Ureter (tissue), 1 donor: ENCODE measurements around the gene TMEM175. TPM values are rescaled to one million over a fixed set of nuclear protein-coding genes. Genes with fewer than 3 reads are reported as not detected.

ENCODE experiments used
- DNase-seq: peaks from one replicate; pipeline ENCODE4 v3.0.0-alpha.2; 2020; ENCODE audit warnings: low spot score
- total RNA-seq: library from RNA; stranded (reverse); gene quantifications from one replicate; pipeline ENCODE4 v1.2.4, GENCODE V29; 2023
- donor health status: DM: yes; HTN: yes; CAD: no.

TMEM175 gene, protein sequence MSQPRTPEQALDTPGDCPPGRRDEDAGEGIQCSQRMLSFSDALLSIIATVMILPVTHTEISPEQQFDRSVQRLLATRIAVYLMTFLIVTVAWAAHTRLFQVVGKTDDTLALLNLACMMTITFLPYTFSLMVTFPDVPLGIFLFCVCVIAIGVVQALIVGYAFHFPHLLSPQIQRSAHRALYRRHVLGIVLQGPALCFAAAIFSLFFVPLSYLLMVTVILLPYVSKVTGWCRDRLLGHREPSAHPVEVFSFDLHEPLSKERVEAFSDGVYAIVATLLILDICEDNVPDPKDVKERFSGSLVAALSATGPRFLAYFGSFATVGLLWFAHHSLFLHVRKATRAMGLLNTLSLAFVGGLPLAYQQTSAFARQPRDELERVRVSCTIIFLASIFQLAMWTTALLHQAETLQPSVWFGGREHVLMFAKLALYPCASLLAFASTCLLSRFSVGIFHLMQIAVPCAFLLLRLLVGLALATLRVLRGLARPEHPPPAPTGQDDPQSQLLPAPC
- 39.1 TPM for total RNA-seq

DNA sequence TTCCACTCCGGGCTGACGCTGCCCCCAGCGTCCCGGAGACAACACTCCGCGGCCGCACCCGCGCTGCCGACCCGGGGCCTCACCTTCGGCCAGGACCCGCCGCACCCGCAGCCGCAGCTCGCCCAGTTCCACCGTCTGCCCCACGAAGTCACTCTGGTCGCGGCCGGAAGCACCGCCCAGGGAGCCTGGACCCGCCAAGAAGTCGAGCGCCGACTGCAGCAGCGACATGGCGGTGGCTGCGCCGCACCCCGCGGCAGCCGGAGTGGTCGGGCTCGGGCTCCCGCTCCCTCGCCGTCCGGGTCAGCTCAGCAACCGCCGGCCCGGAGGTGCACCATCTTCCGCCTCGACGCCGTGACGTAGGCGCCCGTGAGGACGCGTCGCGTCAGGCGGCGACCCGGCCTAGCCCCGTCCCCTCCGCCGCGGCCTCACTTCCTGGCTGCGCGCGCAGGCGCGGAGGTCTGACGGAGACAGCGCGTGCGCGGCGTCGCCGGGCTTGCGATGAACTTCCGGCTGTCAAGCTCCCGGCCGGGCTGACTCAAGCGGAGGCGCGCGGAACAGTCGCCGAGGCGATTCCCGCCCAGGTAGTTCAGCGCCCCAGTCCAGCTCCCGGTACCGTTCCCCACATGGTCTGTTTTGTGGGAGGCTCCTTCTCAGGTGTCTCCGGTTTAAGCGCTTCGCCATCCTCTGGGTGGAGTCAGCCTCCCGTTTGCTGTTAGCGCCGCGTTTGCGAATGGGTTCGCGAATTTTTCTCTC is at the start of gene TMEM175, which contains the start of gene GAK:
TSS of gene TMEM175 (plus strand) at position 501 of the 753 bp plus-strand sequence. CDS start 15,280 bp downstream, outside the sequence.
TSS of gene GAK (minus strand) at position 357 of the 753 bp plus-strand sequence. CDS start at position 228, 129 bp downstream.
- peak; percentile 96 for DNase-seq

DNA sequence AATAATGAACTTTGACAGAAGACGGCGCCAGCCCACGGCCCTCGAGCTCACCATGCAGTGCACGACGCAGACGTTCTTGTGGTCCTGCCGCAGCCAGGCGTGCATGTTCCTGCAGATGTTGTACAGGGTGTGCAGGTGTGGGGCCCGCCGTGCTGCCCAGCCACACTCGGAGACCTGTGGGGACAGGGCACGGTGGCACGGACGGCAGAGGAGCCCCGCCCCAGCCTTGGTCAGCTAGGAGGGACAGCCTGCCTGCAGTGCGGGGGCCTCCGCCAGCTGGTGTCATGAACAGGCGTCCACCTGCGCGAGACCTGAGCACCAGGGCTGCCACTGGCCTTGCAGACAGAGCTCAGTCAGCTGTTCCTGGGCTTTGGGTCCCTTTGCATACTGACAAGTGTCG is 49.6 kb upstream of the TMEM175 start:
- DNase-seq = no peak

DNA sequence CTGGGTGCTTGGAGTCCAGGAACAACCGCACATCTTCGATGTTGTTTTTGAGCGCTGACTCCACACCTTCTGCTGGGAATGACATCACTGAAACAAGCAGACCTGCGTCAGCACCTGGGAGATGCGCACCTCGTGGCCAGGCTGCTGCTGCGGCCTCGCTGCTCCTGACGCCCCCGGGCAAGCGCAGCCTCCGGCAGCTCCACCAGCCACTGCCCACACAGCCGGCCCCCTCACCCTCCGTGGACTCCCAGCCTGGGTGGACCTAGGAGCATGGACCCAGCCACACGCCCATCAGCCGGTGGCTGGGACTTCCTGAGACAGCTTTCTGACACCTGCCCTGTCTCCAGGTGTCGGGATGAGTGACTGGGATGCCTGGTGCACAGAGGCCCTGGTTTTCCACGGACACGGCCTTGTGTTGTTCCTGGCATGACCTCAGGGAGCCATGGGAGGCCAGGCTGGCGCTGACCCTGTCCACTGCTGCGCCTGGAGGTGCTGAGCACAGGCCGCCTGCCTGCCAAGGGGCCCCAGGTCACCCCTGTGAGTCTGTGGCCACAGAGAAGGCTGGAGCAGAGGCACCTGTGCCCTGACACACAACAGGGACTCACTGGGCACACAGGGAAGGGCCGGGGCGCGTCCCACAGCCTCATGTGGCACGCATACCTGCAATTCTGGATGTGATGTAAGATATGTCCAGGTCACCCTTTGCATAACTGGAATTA is 48.7 kb upstream of the TMEM175 start:
- DNase-seq = no peak

DNA sequence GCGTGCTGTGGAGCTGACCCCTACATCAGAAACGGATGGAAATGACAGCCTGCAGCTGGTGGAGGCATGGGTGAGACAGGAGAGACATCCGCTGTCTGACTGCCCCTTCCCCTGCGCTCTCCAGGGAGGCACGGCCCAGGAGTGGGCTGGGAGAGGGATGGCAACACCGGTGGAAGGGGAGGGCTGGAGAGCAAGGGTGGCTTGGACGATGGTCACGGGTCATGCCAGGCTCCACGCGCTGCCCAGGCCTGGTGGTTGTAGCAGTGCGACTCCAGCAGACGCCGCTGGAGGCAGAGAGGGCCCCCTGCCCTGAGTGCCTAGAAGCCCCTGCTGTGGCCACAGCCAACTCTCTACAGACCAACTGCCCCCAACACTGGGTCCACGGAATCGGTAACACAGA is 48.0 kb upstream of the TMEM175 start:
- no peak for DNase-seq

DNA sequence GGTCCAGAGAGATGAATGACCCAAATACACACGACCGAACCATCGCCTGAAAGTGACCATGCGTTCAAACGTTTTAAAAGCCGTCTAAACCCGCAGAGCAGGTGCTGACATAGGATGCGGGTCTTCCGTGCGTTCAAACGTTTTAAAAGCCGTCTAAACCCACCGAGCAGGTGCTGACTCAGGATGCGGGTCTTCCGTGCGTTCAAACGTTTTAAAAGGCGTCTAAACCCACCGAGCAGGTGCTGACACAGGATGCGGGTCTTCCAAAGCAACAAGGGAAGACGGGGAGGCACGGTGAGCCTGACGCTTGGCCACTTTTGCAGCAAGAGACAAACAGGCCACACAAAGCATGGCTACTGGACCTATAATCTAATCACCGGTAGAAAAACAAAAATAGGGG is 47.4 kb upstream of the TMEM175 start:
- no peak for DNase-seq

DNA sequence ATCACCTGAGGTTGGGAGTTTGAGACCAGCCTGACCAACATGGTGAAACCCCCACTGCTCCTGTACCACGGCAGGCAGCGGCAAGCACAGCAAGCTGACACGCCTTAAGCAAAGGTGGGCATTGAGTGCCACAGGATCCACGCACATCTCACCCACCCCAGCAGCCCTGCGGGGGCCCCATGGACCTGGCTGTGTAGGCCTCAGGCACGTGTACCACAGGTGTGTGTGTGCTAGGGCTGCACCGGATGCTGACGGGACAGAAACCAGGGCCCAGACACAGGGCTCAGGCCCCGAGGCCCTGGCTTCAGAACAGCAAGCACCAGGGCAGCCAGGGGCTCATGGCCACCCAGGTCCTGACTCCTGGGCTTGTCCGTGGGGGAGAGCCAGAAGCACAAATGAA is 46.9 kb upstream of the TMEM175 start:
- DNase-seq = no peak

DNA sequence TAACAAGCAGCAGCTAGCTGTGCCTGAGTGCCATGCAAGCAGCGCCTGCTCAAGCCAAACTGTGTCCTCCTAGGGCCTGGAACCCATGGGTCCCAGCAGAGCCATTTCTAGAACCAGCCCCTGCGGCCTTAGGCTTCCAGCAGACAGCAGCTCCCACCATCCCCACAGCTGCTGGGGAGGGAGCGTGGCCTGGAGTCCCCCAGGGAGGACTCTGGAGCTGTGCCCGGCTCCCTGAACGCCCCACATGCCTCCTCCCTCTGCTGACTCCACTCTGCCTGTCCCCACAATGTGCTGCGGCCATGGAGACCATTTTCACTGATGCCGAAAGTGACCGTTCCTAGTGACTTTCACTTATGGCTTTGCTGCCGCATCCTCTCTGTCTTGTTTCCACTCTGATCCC is 46.0 kb upstream of the TMEM175 start:
- DNase-seq = no peak

DNA sequence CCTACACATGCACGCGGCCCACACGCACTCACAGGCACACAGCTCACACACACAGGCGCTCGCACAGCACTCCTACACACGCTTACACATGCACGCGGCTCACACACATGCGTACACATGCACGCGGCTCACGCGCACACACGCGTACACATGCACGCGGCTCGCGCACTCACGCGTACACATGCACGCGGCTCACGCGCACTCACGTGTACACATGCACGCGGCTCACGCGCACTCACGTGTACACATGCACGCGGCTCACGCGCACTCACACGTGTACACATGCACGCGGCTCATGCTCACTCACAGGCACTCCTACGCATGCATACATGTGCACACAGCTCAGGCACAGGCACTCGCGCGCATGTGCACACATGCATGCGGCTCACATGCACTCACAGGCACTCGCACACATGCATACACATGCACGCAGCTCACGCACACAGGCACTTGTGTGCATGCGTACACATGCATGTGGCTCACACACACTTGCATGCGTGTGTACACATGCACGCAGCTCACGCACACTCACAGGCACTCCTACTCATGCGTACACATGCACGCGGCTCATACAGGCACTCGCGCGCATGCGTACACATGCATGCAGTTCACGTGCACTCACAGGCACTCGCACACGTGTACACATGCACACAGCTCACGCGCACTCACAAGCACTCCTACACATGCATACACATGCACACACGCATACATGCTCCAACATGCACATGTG is 45.1 kb upstream of the TMEM175 start:
- no peak for DNase-seq

DNA sequence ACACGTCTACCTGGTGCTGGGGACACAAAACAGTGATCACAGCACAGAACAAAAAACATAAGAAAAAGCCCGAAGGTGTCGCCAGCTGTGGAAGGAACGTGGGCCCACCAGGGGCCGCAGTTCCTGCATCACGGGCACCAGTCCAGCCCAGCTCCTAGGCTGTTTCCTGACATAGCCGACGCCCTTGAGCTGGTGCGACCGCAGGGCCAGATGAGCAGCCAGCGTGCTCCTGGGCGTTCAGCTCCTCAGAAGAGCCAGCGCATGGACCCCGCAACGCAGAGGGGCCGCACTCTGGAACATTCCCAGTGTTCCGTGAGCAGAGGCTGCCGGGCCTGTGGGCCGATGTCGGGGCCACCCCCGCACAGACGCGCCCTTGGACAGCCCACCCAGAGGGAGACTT is 44.2 kb upstream of the TMEM175 start:
- no peak for DNase-seq

DNA sequence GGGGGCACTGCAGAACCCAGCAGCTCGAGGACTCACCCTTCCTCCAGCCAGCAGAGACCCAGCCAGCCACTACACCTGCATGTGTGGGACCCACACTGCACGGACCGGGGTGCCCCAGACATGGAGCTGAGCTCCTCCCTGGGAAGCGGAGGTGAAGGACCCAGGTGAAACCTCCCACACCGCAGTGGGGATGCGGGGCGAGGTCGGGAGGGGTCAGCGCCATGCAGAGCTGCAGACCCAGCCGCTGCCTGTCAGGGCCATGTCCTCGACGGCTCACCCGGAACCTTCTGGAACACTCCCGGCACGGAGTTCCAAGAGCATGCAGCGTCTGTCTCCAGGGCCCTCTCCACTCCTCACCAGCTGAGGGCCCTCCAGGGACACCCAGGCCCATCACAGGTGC is 42.7 kb upstream of the TMEM175 start:
- no peak for DNase-seq

DNA sequence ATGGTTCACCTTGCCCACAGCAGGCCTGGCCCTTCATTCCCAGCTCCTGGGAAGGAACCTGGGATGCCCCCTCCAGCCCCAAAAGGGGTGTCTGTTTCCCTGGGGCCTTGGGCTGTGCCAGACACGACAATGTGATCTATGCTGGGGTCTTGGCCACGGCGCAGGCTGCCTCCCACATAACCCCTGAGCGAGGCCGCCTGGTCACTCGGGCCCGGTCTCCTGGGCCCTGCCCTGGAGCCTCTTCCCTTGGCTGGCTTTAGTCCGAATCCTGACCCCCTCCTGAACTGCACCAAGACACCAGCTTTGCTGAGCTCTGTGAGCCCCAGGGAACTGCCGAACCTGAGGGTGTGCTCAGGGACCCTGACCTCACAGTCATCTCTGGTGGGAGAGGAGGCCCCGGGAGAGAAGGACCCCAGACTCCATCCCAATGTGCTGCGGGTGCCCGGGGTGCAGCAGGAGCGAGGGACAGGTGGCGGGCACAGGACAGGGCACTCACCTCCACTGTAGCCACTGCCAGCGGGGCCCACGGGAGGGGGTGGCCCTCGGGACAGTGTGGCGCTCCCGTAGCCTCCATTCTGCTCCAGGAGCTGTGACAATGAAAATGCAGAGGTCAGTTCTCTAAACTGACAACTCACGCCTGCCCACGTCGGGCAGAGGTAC is 42.1 kb upstream of the TMEM175 start:
- DNase-seq = no peak

DNA sequence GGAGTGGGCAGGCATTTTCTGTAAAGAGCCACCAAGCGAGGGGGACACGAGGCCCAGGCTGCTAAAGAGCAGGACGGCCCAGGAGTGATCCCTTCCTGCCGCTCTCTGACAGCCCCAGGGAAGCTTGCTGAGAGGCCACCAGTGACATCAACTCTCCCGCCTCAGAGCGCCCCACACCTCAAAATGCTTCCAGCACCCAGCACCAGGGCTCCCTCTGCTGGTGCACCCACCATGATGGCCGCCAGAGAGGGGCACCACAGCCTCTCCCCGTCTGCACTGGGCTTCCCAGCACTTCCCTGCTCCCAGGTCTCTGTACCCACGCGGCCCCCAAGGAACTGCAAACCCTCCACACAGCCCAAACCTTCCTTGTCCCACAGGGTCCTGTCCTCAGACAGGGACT is 40.5 kb upstream of the TMEM175 start:
- DNase-seq = no peak

DNA sequence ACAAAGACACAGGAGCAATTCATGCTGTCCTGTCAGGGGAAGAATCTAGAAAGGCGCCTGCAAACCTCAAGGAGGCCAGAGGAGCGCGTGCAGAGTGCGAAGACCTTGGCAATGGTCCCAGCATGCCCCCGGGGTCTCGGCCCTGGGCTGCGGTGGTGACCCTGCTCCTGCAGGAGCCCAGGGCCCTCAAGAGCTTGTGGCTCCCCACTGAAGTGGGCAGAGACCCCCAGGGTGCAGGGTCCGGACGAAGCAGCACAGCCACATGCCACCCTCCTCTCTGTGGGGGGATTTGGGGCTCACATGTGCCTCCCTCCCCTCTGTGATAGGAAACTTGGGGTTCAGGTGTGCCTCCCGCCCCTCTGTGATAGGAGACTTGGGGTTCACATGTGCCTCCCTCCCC is 39.5 kb upstream of the TMEM175 start:
- DNase-seq = no peak

DNA sequence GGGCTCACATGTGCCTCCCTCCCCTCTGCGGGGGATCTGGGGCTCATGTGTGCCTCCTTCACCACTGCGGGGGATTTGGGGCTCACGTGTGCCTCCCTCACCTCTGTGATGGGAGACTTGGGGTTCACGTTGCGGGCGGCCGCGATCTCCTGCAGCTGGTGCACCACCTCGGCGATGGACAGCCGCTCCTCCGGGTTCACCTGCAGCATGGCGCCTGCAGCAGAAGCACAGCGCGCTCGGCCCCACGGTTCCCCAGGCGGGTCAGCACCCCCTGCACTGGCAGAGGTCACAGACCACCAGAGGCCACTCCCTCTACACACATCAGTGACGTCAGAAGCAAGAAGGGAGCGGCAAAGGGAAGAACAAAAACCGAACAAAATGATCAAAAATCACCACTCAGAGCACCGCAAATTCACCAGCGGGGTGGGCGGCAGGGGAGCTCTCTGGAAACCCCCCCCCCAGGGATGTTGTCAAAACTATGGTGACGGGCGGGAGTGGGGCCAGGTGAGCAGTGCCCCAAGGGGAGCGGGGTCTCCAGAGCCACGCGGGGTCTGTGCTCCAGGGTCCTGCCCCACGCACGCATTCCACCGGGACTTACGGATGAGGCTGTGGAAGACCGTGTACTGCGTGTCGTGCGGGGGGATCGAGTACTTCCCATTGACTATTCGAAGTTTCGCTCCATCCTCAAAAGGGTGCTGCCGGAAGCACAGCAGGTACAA is 38.8 kb upstream of the TMEM175 start:
- no peak for DNase-seq

DNA sequence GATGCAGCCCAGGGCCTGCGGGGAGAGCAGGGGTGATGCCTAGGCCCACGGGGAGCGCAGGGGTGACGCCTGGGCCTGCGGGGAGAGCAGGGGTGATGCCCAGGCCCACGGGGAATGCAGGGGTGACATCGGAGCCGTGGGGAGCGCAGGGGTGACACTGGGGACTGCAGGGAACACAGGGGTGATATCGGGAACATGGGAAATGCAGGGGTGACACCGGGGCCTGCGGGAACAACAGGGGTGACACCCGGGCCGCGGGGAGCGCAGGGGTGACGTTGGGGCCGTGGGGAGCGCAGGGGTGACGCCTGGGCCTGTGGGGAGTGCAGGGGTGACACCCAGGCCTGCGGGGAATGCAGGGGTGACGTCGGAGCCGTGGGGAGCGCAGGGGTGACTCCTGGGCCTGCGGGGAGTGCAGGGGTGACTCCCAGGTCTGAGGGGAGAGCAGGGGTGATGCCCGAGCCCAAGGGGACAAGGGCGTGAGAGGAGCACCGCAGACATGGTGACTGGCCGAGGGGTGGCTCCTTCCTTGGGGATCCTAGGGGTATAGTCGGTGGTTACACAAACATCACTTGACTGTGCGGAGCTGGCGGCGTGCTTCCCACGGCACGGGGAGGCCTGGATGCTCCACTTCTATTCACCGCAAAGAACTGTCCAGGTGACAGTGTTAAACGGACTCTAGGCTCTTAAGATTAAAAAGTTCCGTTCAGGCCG is 38.1 kb upstream of the TMEM175 start:
- no peak for DNase-seq

DNA sequence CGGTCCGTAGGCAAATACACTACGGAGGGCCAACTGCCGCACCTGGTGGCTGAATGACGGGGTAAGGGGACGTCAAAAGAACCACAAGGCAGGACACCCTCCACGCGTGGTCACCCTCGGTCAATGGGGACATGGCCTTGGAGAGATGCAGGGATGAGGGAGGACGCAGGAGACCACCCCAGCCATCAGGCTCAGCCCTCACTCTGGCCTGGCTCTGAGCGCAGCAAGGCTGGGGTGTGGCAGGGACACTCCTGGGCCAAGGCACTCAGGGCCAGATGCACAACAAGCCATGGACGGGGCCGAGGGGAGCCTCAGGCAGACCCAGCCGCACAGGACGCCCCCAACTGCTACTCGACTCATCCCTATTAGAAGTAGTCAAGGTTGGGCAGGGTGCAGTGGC is 36.7 kb upstream of the TMEM175 start:
- DNase-seq = no peak

DNA sequence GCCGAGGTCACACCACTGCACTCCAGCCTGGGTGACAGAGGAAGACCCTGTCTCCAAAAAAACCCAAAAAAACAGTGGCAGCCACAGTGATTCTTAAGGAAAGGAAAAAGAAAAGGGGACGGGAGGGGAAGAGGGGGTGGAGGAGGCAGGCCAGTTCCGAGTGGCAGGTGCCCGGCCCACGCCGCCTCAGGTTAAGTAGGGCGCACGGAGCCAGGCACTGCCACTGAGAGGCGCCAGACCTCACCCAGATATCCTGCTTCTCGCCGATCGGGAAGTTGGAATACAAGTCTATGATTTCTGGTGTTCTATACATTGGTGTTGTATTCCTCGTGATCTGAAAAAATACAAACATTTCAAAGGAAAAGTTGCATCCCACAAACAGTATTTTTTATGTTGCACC is 36.0 kb upstream of the TMEM175 start:
- no peak for DNase-seq

DNA sequence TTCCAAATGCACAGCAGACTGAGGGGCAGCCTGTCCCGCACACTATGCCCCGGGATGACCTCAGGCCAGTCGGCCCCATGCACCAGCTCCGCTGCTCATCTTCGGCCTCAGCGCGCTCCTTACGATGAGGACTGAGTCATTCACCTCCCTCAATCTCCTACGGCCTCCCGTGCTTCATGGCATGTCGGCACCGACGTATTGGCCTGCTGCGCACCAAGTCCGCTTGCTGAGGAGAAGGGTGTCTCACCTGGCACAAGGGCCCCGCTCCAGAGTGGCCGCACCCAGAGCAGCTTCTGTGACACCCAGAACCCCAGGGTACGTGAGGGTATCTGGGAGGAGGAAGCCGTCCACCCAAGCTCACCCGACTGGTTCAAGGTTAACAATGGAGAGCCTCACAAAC is 35.6 kb upstream of the TMEM175 start:
- DNase-seq = no peak

DNA sequence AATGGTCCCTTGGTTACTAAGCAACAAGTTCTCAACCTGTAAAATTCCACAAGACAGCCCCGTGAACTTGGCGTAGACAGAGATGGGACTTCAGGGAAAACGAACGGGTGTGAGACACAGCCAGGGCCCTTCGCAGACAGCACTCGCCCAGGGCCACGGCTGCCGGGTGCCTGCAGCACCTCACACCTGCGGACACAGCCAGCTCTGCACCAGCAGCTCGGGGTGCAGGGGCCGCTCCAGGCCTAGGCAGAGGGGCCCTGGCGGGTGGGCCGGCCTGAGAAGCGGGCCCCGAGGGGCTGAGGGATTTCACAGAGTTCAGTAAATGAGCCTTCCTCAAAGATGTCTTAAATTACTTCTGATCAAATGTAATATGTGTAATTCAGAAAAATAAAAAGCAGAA is 34.1 kb upstream of the TMEM175 start:
- DNase-seq = no peak
